HG02884 (cell line): ENCODE data around the gene CCDC91.
"Not testable (repeated sequence)": the region's sequence is repeated elsewhere in the genome, so short reads cannot be mapped to it uniquely, and the experiment has no call there.

Experiments used
- ATAC-seq: cut with Tn5 transposase; IDR thresholded peaks from one replicate; pipeline ENCODE4 v1.9.1; 2021; ENCODE audit warnings: mild to moderate bottlenecking, moderate library complexity; ENCODE audit not compliant: unreplicated experiment

Gene CCDC91

GRCh38 chr12:28180786-28181185 lies 9.5 kb upstream of the CCDC91 start:
- no peak for ATAC-seq

GRCh38 chr12:28184375-28184774 lies 5.9 kb upstream of the CCDC91 start:
- ATAC-seq = no peak

- ATAC-seq = no peak
Measured at GRCh38 chr12:28186500-28186899, 3.8 kb upstream of the CCDC91 start.

GRCh38 chr12:28189784-28190320 lies 404 bp upstream of the CCDC91 start:
- ATAC-seq = peak; percentile 1

- peak; percentile 4 for ATAC-seq
Measured at GRCh38 chr12:28191051-28192048, 1.1 kb downstream of the CCDC91 start.

- no peak for ATAC-seq
Measured at GRCh38 chr12:28192125-28192524, 1.9 kb downstream of the CCDC91 start.

GRCh38 chr12:28194621-28195020 lies 4.4 kb downstream of the CCDC91 start:
- not testable (repeated sequence) for ATAC-seq

- not testable (repeated sequence) for ATAC-seq
Measured at GRCh38 chr12:28201136-28201535, 10.9 kb downstream of the CCDC91 start.

- ATAC-seq = no peak
Measured at GRCh38 chr12:28202374-28203130, 12.3 kb downstream of the CCDC91 start.

GRCh38 chr12:28209782-28210181 lies 19.5 kb downstream of the CCDC91 start:
- no peak for ATAC-seq

- ATAC-seq = no peak
Measured at GRCh38 chr12:28212182-28212581, 21.9 kb downstream of the CCDC91 start.

- ATAC-seq = no peak
Measured at GRCh38 chr12:28215021-28215420, 24.8 kb downstream of the CCDC91 start.

GRCh38 chr12:28216016-28216415 lies 25.8 kb downstream of the CCDC91 start:
- no peak for ATAC-seq

- no peak for ATAC-seq
Measured at GRCh38 chr12:28217805-28218204, 27.5 kb downstream of the CCDC91 start.

GRCh38 chr12:28218875-28219274 lies 28.6 kb downstream of the CCDC91 start:
- no peak for ATAC-seq

GRCh38 chr12:28219827-28220226 lies 29.6 kb downstream of the CCDC91 start:
- ATAC-seq = no peak

- no peak for ATAC-seq
Measured at GRCh38 chr12:28222081-28222700, 31.9 kb downstream of the CCDC91 start.

GRCh38 chr12:28223025-28223554 lies 32.8 kb downstream of the CCDC91 start:
- peak; percentile 96 for ATAC-seq

GRCh38 chr12:28223858-28224257 lies 33.6 kb downstream of the CCDC91 start:
- no peak for ATAC-seq

GRCh38 chr12:28226705-28227104 lies 36.4 kb downstream of the CCDC91 start:
- no peak for ATAC-seq

GRCh38 chr12:28227251-28227650 lies 37.0 kb downstream of the CCDC91 start:
- ATAC-seq = no peak
